Nephron progenitor cell (in vitro differentiated cells): ENCODE data around the gene ZNF17.

Source experiments
- DNase-seq: peaks from one replicate; pipeline ENCODE4 v3.0.0; 2021
- H3K27ac Mint-ChIP-seq: 2 replicates; pipeline ENCODE4 v1.8.0; 2021; ENCODE audit warnings: mild to moderate bottlenecking, moderate library complexity, mixed read lengths
- H3K27me3 Mint-ChIP-seq: 2 replicates; pipeline ENCODE4 v1.8.0; 2021; ENCODE audit warnings: mild to moderate bottlenecking, low read depth, mixed read lengths; ENCODE audit not compliant: poor library complexity
- H3K36me3 Mint-ChIP-seq: 2 replicates; pipeline ENCODE4 v1.8.0; 2021; ENCODE audit warnings: low read depth, mixed read lengths
- H3K4me1 Mint-ChIP-seq: 2 replicates; pipeline ENCODE4 v1.8.0; 2021; ENCODE audit warnings: mixed read lengths
- H3K4me3 Mint-ChIP-seq: 2 replicates; pipeline ENCODE4 v1.8.0; 2021; ENCODE audit warnings: mild to moderate bottlenecking, moderate library complexity, mixed read lengths
- H3K9me3 Mint-ChIP-seq: 2 replicates; pipeline ENCODE4 v1.8.0; 2021; ENCODE audit warnings: mild to moderate bottlenecking, moderate library complexity, mixed read lengths
- TF ChIP-seq, protein P1 (sequence below): fragments of 200-600 bp; sonication (generic); IDR thresholded peaks from 2 replicates; pipeline ENCODE4 v1.5.0; 2021; ENCODE audit warnings: antibody characterized with exemption

The ZNF17 gene

DNA sequence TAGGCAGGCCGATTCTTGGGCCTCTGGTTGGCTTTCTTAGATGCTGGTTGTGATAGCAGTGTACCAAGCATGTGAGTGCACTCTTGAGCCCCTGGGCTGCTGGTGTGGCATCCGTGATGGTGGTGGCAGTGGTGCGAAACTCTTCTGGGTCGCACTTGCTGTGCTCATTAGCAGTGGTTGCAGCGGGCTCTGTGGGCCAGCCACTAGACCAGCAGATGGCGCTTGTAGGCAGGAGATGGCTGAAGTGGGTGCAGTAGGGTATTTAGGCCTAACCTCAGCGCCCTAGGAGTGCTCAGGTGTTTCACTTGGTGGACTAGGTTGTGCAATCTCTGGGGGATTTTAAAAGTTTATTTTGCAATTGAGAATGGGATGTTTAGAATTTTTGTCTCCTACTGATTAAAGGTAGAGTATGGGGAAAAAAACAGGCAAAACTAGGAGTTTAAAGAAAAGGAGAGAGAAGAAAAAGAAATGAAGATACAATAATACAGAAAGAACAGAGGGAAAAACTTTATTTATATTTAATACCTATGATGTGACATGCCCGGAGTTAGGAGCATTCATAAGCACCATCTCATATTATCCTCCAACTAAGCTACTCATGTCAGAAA, 4.3 kb upstream of the ZNF17 start:
- TF ChIP-seq, protein P1, sequence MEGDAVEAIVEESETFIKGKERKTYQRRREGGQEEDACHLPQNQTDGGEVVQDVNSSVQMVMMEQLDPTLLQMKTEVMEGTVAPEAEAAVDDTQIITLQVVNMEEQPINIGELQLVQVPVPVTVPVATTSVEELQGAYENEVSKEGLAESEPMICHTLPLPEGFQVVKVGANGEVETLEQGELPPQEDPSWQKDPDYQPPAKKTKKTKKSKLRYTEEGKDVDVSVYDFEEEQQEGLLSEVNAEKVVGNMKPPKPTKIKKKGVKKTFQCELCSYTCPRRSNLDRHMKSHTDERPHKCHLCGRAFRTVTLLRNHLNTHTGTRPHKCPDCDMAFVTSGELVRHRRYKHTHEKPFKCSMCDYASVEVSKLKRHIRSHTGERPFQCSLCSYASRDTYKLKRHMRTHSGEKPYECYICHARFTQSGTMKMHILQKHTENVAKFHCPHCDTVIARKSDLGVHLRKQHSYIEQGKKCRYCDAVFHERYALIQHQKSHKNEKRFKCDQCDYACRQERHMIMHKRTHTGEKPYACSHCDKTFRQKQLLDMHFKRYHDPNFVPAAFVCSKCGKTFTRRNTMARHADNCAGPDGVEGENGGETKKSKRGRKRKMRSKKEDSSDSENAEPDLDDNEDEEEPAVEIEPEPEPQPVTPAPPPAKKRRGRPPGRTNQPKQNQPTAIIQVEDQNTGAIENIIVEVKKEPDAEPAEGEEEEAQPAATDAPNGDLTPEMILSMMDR: peak; percentile 70
- DNase-seq: peak; percentile 75
- H3K4me1 Mint-ChIP-seq: peaks cover 12% of the 10 kb centered on the region
- no peak overlapping the region for H3K27ac Mint-ChIP-seq
- H3K4me3 Mint-ChIP-seq: no peak overlapping the region
- peaks cover 19% of the 10 kb centered on the region for H3K9me3 Mint-ChIP-seq
- H3K27me3 Mint-ChIP-seq: peaks cover 11% of the 10 kb centered on the region
- H3K36me3 Mint-ChIP-seq: peaks cover 19% of the 10 kb centered on the region

DNA sequence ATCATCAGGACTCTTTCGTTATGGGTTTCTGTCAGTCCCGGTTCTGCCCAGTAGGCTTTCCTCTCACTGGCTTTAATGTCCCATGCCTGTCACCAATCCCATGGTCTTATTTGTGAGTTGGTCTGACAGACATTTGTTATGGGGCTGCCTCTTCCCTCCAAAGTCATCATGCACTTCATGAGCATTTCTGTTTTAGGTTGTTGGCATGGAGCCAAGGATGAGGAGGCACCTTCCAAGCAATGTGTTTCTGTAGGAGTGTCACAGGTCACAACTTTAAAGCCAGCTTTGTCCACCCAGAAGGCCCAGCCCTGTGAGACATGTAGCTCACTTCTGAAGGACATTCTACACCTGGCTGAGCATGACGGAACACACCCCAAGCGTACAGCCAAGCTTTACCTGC, 8.5 kb downstream of the ZNF17 start:
- H3K4me1 Mint-ChIP-seq: no peaks in the 10 kb centered on the region
- TF ChIP-seq, protein P1: no peak
- peaks cover 76% of the 10 kb centered on the region for H3K36me3 Mint-ChIP-seq

DNA sequence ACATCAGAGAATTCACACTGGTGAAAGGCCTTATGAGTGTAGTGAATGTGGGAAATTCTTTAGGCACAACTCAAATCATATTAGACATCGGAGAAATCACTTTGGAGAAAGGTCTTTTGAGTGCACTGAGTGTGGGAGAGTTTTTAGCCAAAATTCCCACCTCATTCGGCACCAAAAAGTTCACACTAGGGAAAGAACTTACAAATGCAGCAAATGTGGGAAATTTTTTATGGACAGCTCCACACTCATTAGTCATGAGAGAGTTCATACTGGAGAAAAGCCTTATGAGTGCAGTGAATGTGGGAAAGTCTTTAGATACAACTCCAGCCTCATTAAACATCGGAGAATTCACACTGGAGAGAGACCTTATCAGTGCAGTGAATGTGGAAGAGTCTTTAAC, 10.1 kb downstream of the ZNF17 start:
- no peak for DNase-seq
- H3K36me3 Mint-ChIP-seq: peaks cover 67% of the 10 kb centered on the region

More for the DNA sequence above, 8.5 kb downstream of the ZNF17 start:
- no peak overlapping the region for H3K4me3 Mint-ChIP-seq
- peaks cover 28% of the 10 kb centered on the region for H3K9me3 Mint-ChIP-seq
- no peak for DNase-seq
- H3K27ac Mint-ChIP-seq: no peak overlapping the region
- no peaks in the 10 kb centered on the region for H3K27me3 Mint-ChIP-seq

DNA sequence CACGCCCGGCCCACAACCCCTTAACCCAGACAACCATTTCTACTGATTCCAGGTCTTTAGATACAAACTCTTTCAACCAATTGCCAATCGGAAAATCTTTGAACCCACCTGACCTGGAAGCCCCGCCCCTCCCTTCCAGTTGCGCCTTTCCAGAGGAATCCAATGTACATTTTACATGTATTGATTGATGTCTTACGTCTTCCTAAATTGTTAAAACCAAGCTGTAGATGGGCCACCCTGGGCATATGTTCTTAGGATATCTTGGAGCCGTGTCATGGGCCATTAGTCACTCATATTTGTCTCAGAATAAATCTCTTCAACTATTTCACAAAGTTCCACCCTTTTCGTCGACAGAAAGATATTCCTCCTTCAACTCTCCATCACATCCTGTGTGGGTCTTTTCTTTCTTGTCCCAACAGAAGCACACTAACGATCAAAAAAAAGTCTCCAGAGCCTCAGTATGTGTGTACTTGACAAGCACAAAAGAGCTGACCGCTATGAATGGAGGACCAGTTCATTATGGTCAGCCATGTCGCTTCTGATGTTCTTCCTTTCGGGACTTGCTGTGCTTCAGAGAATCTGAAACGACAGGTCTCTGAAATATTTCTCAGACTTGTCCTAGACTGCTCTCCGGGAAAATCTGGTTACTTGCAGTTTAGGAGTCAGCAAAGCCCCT, 23.6 kb downstream of the ZNF17 start:
- peak overlapping the region; percentile 97 for H3K4me3 Mint-ChIP-seq
- H3K9me3 Mint-ChIP-seq: peaks cover 41% of the 10 kb centered on the region
- H3K36me3 Mint-ChIP-seq: peaks cover 64% of the 10 kb centered on the region
- H3K4me1 Mint-ChIP-seq: peaks cover 23% of the 10 kb centered on the region
- H3K27me3 Mint-ChIP-seq: peaks cover 6% of the 10 kb centered on the region
- DNase-seq: no peak
- TF ChIP-seq, protein P1: no peak
- peak overlapping the region; percentile 27 for H3K27ac Mint-ChIP-seq

More for the DNA sequence above, 10.1 kb downstream of the ZNF17 start:
- TF ChIP-seq, protein P1: no peak
- Mint-ChIP-seq H3K4me3 (no peak overlapping the region), H3K27me3 (no peaks in the 10 kb centered on the region), H3K4me1 (no peaks in the 10 kb centered on the region), H3K9me3 (peaks cover 28% of the 10 kb centered on the region), H3K27ac (no peak overlapping the region)

DNA sequence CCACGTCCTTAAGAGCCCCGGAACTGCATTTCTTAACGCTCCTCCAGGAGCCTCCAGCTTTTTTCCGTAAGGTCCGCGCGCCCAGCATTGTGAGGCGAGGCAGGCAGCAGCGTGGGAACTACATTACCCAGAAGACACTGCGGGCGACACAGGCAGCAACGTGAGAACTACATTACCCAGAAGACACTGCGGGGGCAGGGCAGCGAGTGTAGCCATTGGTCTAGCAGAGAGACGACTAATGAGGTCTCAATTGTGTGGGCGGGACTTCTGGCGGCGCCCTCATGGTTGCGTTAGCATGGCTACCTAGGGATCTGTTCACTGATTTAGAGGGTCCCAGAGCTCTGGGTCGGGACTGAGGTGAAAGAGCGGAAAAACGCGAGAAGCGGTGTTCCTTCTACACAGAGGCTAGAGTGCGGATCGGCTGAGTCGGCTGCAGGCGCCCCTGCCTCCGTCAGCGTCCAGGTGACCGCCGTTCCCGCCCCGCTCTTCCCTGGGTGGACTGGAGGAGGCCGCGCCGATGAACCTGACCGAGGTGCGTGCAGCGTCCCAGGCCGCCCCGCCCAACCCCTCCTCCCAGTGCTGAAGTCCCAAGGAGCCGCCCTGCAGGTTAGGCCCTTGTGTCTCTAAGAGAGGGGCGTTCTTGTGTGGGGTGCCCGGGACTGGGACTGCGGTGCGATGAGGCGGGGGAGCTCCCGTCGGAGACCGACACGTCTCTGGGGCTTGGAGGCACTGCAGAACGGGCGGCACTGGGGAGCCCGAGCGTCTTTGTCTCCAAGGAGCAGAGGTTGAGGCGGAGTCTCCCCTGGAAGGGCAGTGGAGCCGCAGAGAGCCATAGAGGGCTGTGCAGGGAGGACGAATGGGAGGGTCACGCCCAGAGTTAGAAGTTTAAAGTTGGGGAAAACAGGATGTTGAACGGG, 24.4 kb downstream of the ZNF17 start, which contains the start of gene ZNF749:
ZNF749 (plus strand) TSS at position 264 of the 917 bp plus-strand sequence; CDS start at position 518, 254 bp downstream.
- H3K36me3 Mint-ChIP-seq: peaks cover 68% of the 10 kb centered on the region
- peak; percentile 95 for DNase-seq
- H3K4me3 Mint-ChIP-seq: peak within 1 kb of the TSS; percentile 97
- H3K9me3 Mint-ChIP-seq: peaks cover 48% of the 10 kb centered on the region
- peaks cover 23% of the 10 kb centered on the region for H3K4me1 Mint-ChIP-seq
- H3K27ac Mint-ChIP-seq: peak within 1 kb of the TSS; percentile 97
- H3K27me3 Mint-ChIP-seq: peaks cover 6% of the 10 kb centered on the region
- TF ChIP-seq, protein P1: no peak
